Sigmoid colon (tissue), 7 donors: ENCODE data around the gene ARHGDIA. TPM values are rescaled to one million over a fixed set of nuclear protein-coding genes. Genes with fewer than 3 reads are reported as not detected.

Experiments used
- DNase-seq: peaks from one replicate; pipeline ENCODE4 v3.0.0-alpha.2; 2019
- H3K27ac ChIP-seq, 4 donors: fragments of 200-600 bp; sonication (generic); one replicate each; pipeline ENCODE4 v1.5.1; 2016 to 2019; ENCODE audit warnings: mild to moderate bottlenecking in 1 of 4
- H3K27me3 ChIP-seq, 3 donors: fragments of 200-600 bp; sonication (generic); one replicate each; pipeline ENCODE4 v1.5.1; 2019; ENCODE audit warnings: mild to moderate bottlenecking in 1 of 3
- H3K36me3 ChIP-seq, 4 donors: fragments of 200-600 bp; sonication (generic); one replicate each; pipeline ENCODE4 v1.5.1; 2016 to 2019
- H3K4me1 ChIP-seq, 4 donors: fragments of 200-600 bp; sonication (generic); one replicate each; pipeline ENCODE4 v1.5.1; 2017 to 2019
- H3K4me3 ChIP-seq, 4 donors: fragments of 200-600 bp; sonication (generic); one replicate each; pipeline ENCODE4 v1.5.1; 2017 to 2019; ENCODE audit warnings: mild to moderate bottlenecking in 2 of 4, moderate library complexity in 1 of 4
- H3K9me3 ChIP-seq, 4 donors: fragments of 200-600 bp in 3 of 4; sonication (generic) in 3 of 4; one replicate each; pipeline versions ENCODE4 v1.5.1 to v1.6.1; 2013 to 2019
- CTCF ChIP-seq, 4 experiments: fragments of 450-650 bp in 3 of 4; fragments of 200-600 bp in 1 of 4; IDR thresholded peaks; one replicate each; pipeline ENCODE4 v1.5.1; 2016 to 2019; ENCODE audit warnings: antibody characterized with exemption in 4 of 4, mild to moderate bottlenecking in 3 of 4, moderate library complexity in 2 of 4
- EP300 ChIP-seq, 4 donors: sonication (generic); formaldehyde crosslinking; IDR thresholded peaks; one replicate each; pipeline ENCODE4 v1.6.1; 2017; ENCODE audit warnings: antibody characterized with exemption in 4 of 4
- POLR2A ChIP-seq, 2 donors: fragments of 450-650 bp; IDR thresholded peaks; one replicate each; pipeline ENCODE4 v1.6.1; 2016; ENCODE audit warnings: antibody characterized with exemption in 2 of 2, mild to moderate bottlenecking in 2 of 2, moderate library complexity in 2 of 2
- POLR2AphosphoS5 ChIP-seq, 4 donors: sonication (generic); formaldehyde crosslinking; IDR thresholded peaks; one replicate each; pipeline ENCODE4 v1.6.1; 2017; ENCODE audit warnings: antibody characterized with exemption in 4 of 4
- WGBS, 2 donors: extraction: QIAGEN DNeasy Blood & Tissue Kit; methylation state at CpG; one replicate each; pipeline ENCODE4 v1.1.7; 2013; 5-methylcytosine and 5-hydroxymethylcytosine counted together
- intact Hi-C: fragments of 100-400 bp; cut with DNase I; formaldehyde crosslinking; loops from one replicate; pipeline ENCODE4 v1.15.1; 2023
- polyA plus RNA-seq, 3 donors: library from polyadenylated mRNA; stranded (reverse); fragments of 200-250 nt; gene quantifications; one replicate each; pipeline ENCODE4 v1.2.3, GENCODE V29; 2013
- total RNA-seq, 4 donors: library from RNA; depleted of rRNA; stranded (reverse); fragments of >200 nt; gene quantifications; one replicate each; pipeline ENCODE4 v1.1.0, GENCODE V29; 2016
- donor health status: healthy with polysubstance abuse.
- donor health status: Bipolar disorder and iron deficiency.
- donor health status: healthy.

ARHGDIA gene
- total and polyA plus RNA-seq, 7 donors, result 67.0 to 452 (median 99.5) TPM

- DNase-seq, result no peak
- Histone ChIP-seq H3K27ac (no peak overlapping the region), H3K4me1 (peaks cover 0 to 22% (median 20%) of the 10 kb centered on the region in 4 donors), H3K36me3 (peaks cover 0 to 23% (median 15%) of the 10 kb centered on the region in 4 donors), H3K27me3 (peaks cover 0 to 5% (median 5%) of the 10 kb centered on the region in 3 donors), H3K4me3 (no peak overlapping the region), H3K9me3 (no peaks in the 10 kb centered on the region)
- TF ChIP-seq POLR2A (IDR thresholded peaks at IDR 0.05) (no peak), CTCF (IDR thresholded peaks at IDR 0.05) (no peak), POLR2AphosphoS5 (IDR thresholded peaks at IDR 0.05) (no peak), EP300 (IDR thresholded peaks at IDR 0.05) (no peak)
- intact Hi-C loops, result loop anchor here (5.0 kb wide), 1 partner anchor 38 kb away; the partner anchor contains the start of gene P4HB
- 87 to 92% methylated on average over 11 of the region's 11 CpGs for WGBS, 2 donors
Observed at GRCh38 chr17:81824595-81824994, 46.5 kb downstream of the ARHGDIA start.

GRCh38 chr17:81823820-81824550 is 47.2 kb downstream of the ARHGDIA start:
- WGBS, 2 donors, result 88 to 93% methylated on average over 33 of the region's 33 CpGs
- Histone ChIP-seq H3K4me1 (peaks cover 0 to 22% (median 18%) of the 10 kb centered on the region in 4 donors), H3K4me3 (no peak overlapping the region), H3K9me3 (no peaks in the 10 kb centered on the region), H3K36me3 (peaks cover 0 to 23% (median 15%) of the 10 kb centered on the region in 4 donors), H3K27me3 (peaks cover 0 to 10% (median 9%) of the 10 kb centered on the region in 3 donors), H3K27ac (no peak overlapping the region)
- no peak for TF ChIP-seq POLR2AphosphoS5 (IDR thresholded peaks at IDR 0.05)
- no peak for DNase-seq
- intact Hi-C loops, result loop anchor here (5.0 kb wide), 1 partner anchor 38 kb away; the partner anchor contains the start of gene P4HB

- intact Hi-C loops, result loop anchor here (5.0 kb wide), 1 partner anchor 39 kb away; the partner anchor contains the start of gene P4HB
- H3K9me3 ChIP-seq, result no peaks in the 10 kb centered on the region
- DNase-seq, result no peak
- 95 to 96% methylated on average over 30 of the region's 30 CpGs for WGBS, 2 donors
- peak overlapping the region; percentile 83 to 88 (median 86) for H3K27ac ChIP-seq
- no peak overlapping the region for H3K4me3 ChIP-seq
- H3K4me1 ChIP-seq, result peaks cover 0 to 18% (median 18%) of the 10 kb centered on the region in 4 donors
- H3K27me3 ChIP-seq, result peaks cover 0 to 10% (median 9%) of the 10 kb centered on the region in 3 donors
- TF ChIP-seq CTCF (IDR thresholded peaks at IDR 0.05) (no peak), POLR2AphosphoS5 (IDR thresholded peaks at IDR 0.05) (no peak), EP300 (IDR thresholded peaks at IDR 0.05) (no peak), POLR2A (IDR thresholded peaks at IDR 0.05) (no peak)
- H3K36me3 ChIP-seq, result peaks cover 0 to 23% (median 15%) of the 10 kb centered on the region in 4 donors
Observed at GRCh38 chr17:81822996-81823819, 47.9 kb downstream of the ARHGDIA start.

- Histone ChIP-seq H3K36me3 (peaks cover 0 to 23% (median 15%) of the 10 kb centered on the region in 4 donors), H3K9me3 (no peaks in the 10 kb centered on the region), H3K27ac (peak overlapping the region; percentile 83 to 88 (median 86)), H3K4me1 (peaks cover 0 to 18% (median 18%) of the 10 kb centered on the region in 4 donors), H3K27me3 (peaks cover 0 to 13% (median 9%) of the 10 kb centered on the region in 3 donors), H3K4me3 (no peak overlapping the region)
- DNase-seq, result no peak
- intact Hi-C loops, result loop anchor here (5.0 kb wide), 1 partner anchor 40 kb away; the partner anchor contains the start of gene P4HB
- TF ChIP-seq EP300 (IDR thresholded peaks at IDR 0.05) (no peak), CTCF (IDR thresholded peaks at IDR 0.05) (no peak), POLR2AphosphoS5 (IDR thresholded peaks at IDR 0.05) (no peak), POLR2A (IDR thresholded peaks at IDR 0.05) (no peak)
- 83 to 90% methylated on average over 8 of the region's 8 CpGs for WGBS, 2 donors
Observed at GRCh38 chr17:81822312-81822637, 48.9 kb downstream of the ARHGDIA start.
